HG02763 (cell line): ENCODE measurements around the gene PTGIS.
"Not testable (repeated sequence)": the region's sequence is repeated elsewhere in the genome, so short reads cannot be mapped to it uniquely, and the experiment has no call there.

Experiments
- ATAC-seq: cut with Tn5 transposase; IDR thresholded peaks from one replicate; pipeline ENCODE4 v1.9.1; 2021; ENCODE audit warnings: mild to moderate bottlenecking, moderate library complexity; ENCODE audit not compliant: unreplicated experiment

The PTGIS gene

DNA sequence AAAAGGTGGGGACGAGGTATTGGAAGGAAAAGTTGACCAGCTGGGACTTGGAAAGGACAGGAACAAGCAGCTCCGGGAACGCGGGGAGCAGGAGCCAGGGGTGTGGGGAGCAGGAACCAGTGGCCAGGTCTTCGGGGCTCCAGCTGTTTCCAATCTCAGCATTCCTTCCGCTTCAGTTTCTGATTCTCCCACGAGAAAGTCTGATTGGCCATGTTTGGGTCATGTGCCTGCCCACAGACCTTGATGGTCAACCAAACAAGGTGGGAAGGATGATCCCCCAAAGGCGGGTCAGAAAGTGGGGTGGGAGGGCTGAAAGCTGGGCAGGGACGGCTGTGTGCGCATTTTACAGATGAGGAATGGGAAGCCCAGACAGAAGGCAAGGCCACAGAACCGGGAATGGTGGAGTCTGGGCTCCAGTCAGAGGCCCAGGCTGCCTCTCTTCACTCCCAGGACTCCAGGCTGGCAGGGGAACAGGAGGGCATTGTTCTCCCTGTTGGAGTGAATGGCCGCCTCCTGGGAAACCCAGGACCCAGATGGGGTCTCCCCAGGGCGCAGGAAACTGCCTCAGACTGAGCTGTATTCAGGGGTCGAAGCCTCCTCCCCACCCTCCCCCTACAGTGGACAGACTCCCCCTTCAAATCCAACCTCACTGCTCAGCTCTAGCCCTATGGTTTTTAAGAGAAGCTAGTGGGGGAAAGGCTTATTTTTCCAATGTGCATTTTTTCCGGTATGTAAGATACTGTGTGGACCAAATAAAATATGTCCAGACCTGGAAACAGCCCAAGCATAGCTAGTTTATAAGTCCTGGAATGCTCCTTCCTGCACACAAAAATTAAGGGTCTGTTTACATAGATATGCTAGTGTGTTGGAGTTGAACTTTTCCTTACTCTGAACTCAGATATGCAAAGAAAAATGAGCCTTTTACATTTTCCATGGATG lies 12.2 kb upstream of the PTGIS start:
- ATAC-seq = no peak

DNA sequence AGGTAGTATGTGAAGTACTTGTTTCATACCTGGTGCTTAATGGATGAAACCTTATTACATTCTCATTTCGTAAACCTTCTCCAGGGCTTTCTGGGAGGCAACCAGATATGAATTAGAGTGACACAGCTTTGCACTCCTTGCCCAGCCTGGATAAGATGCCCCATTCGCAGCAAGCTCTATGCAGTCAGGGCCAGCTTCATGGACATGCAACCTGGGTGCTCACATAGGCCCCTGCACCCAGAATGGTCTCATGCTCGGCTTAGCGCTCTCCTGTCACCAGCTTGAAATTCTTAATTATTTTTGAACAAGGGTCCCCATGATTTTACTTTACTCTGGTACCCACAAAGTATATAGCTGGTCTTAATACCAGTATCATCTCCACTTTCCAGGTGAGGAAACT lies 11.3 kb upstream of the PTGIS start:
- ATAC-seq = no peak

DNA sequence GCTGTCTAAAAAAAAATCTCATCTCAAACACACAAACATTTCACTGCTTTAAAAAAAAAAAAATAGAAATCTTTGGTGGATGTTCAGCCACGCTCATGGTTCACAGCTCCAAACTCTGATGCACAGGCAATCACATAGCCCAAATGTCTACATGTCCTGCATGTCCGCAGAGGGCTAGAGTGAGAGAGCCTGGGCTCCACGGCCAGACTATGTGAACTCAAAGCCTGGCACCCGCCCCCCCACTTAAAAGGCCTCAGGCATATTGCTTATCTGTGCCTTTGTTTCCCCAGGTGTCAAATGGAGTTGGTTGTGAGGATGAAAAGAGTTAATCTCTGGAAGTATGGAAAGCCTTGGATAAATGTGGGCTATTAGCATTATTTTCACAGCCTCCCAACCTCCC lies 10.5 kb upstream of the PTGIS start:
- no peak for ATAC-seq

DNA sequence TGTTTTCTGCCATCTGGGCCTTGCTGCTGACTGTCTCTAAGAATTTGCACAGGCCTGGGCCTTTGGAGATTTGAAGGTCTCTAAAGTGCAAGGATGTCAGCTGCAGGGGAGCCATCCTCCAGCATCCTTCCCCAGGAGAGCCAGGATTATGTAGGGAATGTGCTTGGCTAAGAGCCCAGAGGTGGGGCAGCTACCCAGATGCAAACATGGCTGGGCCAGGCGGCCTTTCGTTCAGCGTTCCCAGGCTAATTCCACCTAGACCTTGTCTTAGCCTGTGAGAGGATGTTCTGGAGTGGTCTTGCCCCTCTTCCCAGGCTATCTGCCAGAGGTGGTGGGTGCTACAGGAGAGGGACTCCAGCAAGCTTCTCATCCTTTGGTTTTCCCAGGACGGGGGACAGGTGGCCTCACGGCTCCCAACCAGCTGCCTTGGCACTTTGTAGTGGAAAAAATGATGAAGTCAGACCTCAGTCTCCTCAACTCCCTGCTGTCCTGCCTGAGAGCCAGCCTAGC lies 7.7 kb upstream of the PTGIS start:
- no peak for ATAC-seq

- no peak for ATAC-seq
Measured at GRCh38 chr20:49573900-49574416, 6.0 kb upstream of the PTGIS start.

DNA sequence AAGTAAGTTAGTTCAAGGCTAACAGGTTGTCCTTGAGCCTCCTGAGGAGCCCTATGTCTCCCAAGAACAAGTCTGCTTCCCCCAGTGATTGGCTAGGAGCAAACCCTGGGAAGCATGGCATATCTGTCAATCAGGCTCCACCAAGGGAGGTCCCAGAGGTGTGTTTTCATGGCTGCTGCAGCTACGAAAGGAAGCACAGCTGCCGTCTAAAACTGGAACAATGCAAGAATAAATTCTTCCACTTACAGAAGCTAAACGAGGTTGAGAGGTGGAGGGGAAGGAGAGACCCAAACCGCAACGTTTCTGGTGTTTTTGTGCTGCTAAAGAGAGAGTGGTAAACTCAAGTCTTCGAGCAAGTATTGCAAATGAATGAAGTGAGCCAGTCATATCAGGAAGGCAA lies 4.9 kb upstream of the PTGIS start:
- ATAC-seq = no peak

- ATAC-seq = no peak
Measured at GRCh38 chr20:49571553-49571835, 3.6 kb upstream of the PTGIS start.

- ATAC-seq = no peak
Measured at GRCh38 chr20:49570828-49571552, 3.1 kb upstream of the PTGIS start.

DNA sequence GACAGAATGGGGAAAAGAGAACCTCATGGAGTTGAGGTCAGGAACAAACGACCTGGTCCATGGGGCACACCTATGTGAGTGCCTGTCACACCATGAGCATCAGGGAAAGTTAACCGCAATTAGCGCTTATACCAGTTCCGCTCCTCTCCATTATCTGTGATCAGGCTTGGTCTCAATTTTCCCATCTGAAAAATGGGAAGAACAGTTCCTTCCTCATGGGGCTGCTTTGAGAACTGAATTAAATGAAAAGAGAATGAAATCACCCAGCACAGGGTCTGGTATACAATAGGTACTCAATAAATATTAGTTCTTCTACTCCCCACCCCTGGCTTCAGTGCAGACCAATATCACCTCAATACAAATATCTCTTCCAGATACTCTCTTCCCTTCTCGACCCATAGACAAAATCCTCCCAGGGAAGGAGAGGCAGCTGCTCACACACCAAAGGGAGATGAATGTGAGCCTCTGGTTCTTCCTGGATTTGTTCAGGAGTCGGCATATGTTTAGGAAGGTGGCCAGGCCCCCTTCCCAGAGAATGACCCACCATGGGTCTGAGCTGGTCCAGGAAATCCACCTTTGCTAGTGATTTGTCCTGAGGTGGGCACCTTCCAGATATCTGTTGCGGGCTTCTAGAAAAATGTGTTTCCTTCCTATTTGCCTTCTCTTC lies 2.4 kb upstream of the PTGIS start:
- ATAC-seq = no peak

DNA sequence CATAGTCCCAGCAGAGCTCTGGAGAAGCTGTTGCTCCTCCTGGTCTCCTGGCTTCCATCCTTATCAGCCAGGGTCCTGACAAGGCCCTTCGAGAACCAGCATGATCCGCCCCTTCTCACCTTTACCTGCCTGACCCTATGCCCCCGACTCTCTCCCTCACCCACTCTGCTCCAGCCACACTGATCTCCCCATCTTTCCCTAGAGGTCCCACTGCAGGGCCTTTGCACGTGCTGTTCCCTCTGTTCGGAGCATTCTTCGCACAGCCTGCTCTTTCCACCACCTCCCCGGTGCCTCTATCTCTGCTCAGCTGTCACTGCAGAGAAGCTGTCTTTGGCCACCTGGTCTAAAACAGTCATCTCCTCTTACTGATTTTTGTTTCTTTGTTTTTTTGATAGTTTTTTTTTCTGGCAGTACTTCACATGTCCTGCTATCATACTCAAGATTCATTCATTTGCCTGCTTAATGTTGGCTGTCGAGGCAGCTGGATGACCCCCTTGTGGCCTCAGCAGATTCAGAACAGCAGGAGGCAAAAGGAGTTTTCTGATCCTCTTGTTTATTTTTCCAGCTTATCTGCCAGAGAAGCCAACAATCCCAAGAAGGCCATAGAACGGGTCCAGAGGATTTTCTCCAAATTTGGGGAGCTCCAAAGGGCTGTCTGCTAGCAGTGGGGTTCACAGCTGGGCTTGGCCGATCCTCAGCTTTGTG lies 1.6 kb upstream of the PTGIS start:
- ATAC-seq = no peak

GRCh38 chr20:49568278-49569151 lies 578 bp upstream of the PTGIS start:
- no peak for ATAC-seq

GRCh38 chr20:49566401-49567364 lies 1.3 kb downstream of the PTGIS start:
- ATAC-seq = no peak

DNA sequence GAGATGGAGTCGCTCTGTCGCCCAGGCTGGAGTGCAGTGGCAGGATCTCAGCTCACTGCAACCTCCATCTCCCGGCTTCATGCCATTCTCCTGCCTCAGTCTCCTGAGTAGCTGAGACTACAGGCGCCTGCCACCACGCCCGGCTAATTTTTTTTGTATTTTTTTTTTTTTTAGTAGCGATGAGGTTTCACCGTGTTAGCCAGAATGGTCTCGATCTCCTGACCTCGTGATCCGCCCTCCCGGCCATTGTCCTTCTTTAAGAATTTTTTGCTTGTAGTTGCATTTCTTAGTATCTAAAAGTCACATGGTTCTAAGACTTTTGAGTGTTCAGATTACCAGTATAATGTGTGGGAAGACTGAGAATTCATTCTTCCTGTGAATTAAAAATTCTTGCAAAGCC lies 2.9 kb downstream of the PTGIS start:
- ATAC-seq = not testable (repeated sequence)

DNA sequence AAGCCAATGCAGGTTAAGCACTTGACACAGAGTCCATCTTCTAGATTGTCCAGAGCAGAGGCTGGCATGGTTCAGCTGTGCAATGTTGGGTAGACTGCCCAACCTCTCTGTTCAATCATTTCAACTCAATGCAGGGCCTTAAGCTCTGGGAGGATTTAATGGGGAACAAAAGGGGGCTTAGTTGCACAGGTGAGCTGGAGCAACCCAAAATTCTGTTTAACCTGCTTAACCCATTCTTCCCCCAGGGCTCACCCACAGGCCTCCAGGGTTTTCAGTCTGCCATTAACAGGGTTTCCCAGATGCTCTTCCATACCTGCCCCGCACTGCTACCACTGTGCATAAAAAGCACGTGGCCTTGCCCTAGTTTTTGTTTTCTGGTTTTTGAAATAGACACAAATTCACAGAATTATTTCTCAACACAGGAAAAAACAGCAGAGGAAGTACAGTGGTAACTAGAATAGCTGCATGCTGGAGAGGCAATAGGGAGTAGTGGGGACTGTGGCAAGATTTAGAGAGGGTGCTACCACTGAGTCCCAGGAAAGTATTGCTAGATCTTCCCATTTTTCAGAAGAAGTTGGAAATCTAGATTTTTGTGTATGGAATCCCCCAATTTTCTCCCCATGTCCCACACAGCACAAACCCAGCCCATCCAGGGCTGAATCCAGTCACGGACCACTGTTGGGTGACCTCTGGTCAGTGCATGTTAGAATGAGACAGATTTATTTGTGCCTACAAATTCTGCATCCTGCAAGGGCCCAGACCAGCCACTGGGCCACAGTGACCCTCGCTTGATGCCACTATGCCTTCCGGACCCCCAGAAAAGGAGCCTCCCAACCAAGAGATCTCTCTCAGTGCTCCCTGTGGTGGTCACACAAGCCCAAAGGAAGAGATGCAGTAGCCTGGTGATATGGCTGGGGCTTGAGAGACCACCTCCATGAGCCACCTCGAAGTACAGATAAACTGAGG lies 4.6 kb downstream of the PTGIS start:
- no peak for ATAC-seq

DNA sequence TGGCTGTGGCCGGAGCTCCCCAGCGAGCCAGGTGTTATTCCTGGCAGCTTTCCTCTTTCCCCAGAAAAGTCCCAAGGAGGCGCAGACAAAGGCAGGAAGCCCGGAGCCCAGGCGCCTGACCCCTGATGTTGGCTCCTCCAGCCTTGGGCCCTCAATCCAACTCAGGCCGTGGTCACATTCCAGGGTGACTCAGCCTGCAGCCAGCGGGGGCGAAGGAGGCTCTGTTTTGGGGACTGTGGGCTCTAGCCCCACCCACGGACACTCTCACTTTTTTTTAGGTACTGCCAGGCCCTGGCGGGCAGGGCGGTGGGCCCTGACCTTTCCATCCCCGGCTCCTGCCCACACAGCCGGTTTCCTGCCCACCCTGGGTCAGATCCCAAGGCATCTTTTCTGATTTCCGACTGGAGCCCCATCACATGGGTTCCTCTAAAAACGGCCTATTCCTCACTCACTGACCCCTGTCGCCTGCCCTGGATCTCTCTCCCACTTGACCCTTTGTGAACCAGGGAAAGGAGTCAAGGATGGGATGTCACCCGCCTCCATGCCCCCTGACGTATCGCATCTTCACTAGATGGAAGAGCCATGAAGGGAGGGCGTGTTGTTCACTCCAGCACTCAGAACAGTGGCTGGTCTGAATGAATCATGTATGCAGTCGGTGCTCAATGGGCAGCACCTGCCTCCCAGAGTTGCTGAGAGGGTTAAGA lies 5.5 kb downstream of the PTGIS start:
- ATAC-seq = no peak

- ATAC-seq = no peak
Measured at GRCh38 chr20:49561806-49562205, 6.1 kb downstream of the PTGIS start.

- ATAC-seq = no peak
Measured at GRCh38 chr20:49561256-49561655, 6.7 kb downstream of the PTGIS start.
